Hippocampal formation (tissue), 2 donors: ENCODE measurements around the gene FNBP1.

Experiments used
- DNase-seq, 2 donors: peaks; one replicate each; lab custom pipeline; 2025; lab: John Stamatoyannopoulos, UW

Gene FNBP1

GRCh38 chr9:129858167-129858962 lies 184.6 kb downstream of the FNBP1 start:
- no peak for DNase-seq

GRCh38 chr9:129857207-129857606 lies 185.8 kb downstream of the FNBP1 start:
- no peak for DNase-seq

GRCh38 chr9:129854588-129855110 lies 188.3 kb downstream of the FNBP1 start:
- no peak for DNase-seq

GRCh38 chr9:129853614-129854013 lies 189.4 kb downstream of the FNBP1 start:
- no peak for DNase-seq

GRCh38 chr9:129852579-129852978 lies 190.4 kb downstream of the FNBP1 start:
- DNase-seq = no peak

- DNase-seq = no peak
Observed at GRCh38 chr9:129851821-129852220, 191.2 kb downstream of the FNBP1 start.

GRCh38 chr9:129850821-129851550 lies 192.0 kb downstream of the FNBP1 start:
- DNase-seq = no peak

- DNase-seq = no peak
Observed at GRCh38 chr9:129849901-129850300, 193.1 kb downstream of the FNBP1 start.

GRCh38 chr9:129848712-129849441 lies 194.1 kb downstream of the FNBP1 start:
- no peak for DNase-seq

- no peak for DNase-seq
Observed at GRCh38 chr9:129845373-129845772, 197.6 kb downstream of the FNBP1 start.

- DNase-seq = no peak
Observed at GRCh38 chr9:129841071-129841470, 201.9 kb downstream of the FNBP1 start.

- DNase-seq = no peak
Observed at GRCh38 chr9:129840034-129840433, 203.0 kb downstream of the FNBP1 start.

GRCh38 chr9:129839324-129840023 lies 203.5 kb downstream of the FNBP1 start:
- DNase-seq = no peak

- DNase-seq = no peak
Observed at GRCh38 chr9:129838707-129839259, 204.2 kb downstream of the FNBP1 start.
